Lower lobe of right lung (tissue), 2 donors: ENCODE results near the gene SLC18A2. TPM values are rescaled to one million over a fixed set of nuclear protein-coding genes. Genes with fewer than 3 reads are reported as not detected.
"Not testable (repeated sequence)": the region's sequence is repeated elsewhere in the genome, so short reads cannot be mapped to it uniquely, and the experiment has no call there.

Experiments used
- ATAC-seq, 2 donors: fragments of 200-7000 bp; cut with Tn5 transposase; one replicate each; pipeline ENCODE4 v1.9.1; 2020 to 2022; ENCODE audit warnings: mild to moderate bottlenecking in 2 of 2, moderate library complexity in 2 of 2
- DNase-seq: peaks from one replicate; pipeline ENCODE4 v3.0.0-alpha.2; 2020
- H3K27ac ChIP-seq: fragments of 200-600 bp; one replicate; pipeline ENCODE4 v1.8.0; 2022
- H3K27me3 ChIP-seq: fragments of 200-600 bp; one replicate; pipeline ENCODE4 v1.8.0; 2022; ENCODE audit warnings: low read depth
- H3K36me3 ChIP-seq: fragments of 200-600 bp; one replicate; pipeline ENCODE4 v1.8.0; 2022; ENCODE audit warnings: mild to moderate bottlenecking
- H3K4me1 ChIP-seq: fragments of 200-600 bp; one replicate; pipeline ENCODE4 v1.8.0; 2022
- H3K4me3 ChIP-seq: fragments of 200-600 bp; one replicate; pipeline ENCODE4 v1.8.0; 2022; ENCODE audit warnings: mild to moderate bottlenecking
- H3K9me3 ChIP-seq: fragments of 200-600 bp; one replicate; pipeline ENCODE4 v1.8.0; 2022
- CTCF ChIP-seq: fragments of 200-600 bp; IDR thresholded peaks from one replicate; pipeline ENCODE4 v1.8.0; 2022; ENCODE audit warnings: antibody characterized with exemption, mild to moderate bottlenecking
- intact Hi-C: fragments of 100-400 bp; cut with DNase I; formaldehyde crosslinking; loops from one replicate; pipeline ENCODE4 v1.11.0; 2022
- total RNA-seq: library from RNA; stranded (reverse); fragmentation: NEBNext Ultra II Directional; extraction: Animal tissue kit (Norgen Biotek cat#: 25700); gene quantifications from one replicate; pipeline ENCODE4 v1.2.1, GENCODE V29; 2021
- donor health status: DM: no; HTN: yes; CAD: no; lungs with severe emphysema.

SLC18A2 gene
- total RNA-seq, 1 donor from 2014 or later = 6.3 TPM

- H3K36me3 ChIP-seq = no peaks in the 10 kb centered on the region
- H3K4me1 ChIP-seq = no peaks in the 10 kb centered on the region
- TF ChIP-seq CTCF = no peak
- H3K9me3 ChIP-seq = no peaks in the 10 kb centered on the region
- DNase-seq (no peak), ATAC-seq (no peak)
- no peak overlapping the region for H3K4me3 ChIP-seq
- peaks cover 9% of the 10 kb centered on the region for H3K27me3 ChIP-seq
- intact Hi-C loops = no loop called here
- no peak overlapping the region for H3K27ac ChIP-seq
These were observed 17.1 kb upstream of the SLC18A2 start for GRCh38 chr10:117223693-117224430.

DNA sequence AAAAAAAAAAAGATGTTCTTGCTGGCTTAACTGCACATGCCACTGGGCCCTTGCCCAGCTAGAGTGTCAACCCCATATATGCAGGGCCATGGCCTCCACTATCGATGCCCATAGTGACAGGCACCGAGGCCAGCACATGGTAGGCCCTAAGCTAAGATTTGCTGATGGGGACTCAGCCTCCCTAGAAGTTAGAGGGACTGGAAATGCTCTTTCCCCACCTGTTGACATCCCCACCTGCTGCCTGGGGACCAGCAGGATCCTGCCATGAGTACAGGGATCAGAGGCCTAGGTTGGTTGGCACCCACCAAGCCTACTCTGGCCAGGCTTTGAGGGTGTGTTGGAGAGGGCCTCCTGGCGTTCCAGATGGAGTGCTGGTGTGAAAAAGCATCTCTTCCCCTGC lies 16.0 kb upstream of the SLC18A2 start:
- DNase-seq (no peak), ATAC-seq (no peak)
- TF ChIP-seq CTCF = no peak
- no peak overlapping the region for H3K4me3 ChIP-seq
- intact Hi-C loops = no loop called here
- H3K27ac ChIP-seq = no peak overlapping the region
- H3K4me1 ChIP-seq = no peaks in the 10 kb centered on the region
- H3K9me3 ChIP-seq = no peaks in the 10 kb centered on the region
- H3K27me3 ChIP-seq = peaks cover 17% of the 10 kb centered on the region
- H3K36me3 ChIP-seq = no peaks in the 10 kb centered on the region

DNA sequence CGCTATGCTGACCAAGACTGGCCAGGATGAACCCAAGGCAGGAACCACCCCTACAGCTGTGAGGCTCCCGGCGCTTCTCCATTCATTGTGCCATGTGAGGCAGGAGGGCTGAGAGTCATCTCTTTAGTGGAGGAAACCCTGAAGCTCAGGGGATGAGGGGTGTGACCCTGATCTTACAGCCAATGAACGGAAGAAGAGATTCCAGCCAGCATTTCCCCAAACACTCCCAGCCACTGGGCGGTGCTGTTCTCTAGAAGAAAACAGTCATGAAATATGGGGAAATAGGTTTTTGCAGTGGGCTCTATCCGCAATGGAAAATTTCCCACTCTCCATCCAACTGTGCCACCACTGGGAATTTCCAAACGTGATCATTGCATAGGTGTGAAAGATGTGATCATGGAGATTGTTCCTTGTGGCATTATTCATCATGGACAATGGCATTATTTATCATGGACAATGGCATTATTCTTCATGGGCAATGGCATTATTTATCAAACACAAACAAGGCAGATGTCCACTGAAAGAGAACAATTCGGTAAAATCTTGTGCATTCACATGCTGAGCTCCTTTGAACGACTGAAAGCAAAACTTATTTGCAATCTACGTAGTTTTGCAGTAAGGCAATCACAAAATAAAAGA lies 14.0 kb upstream of the SLC18A2 start:
- Histone ChIP-seq H3K9me3 (no peaks in the 10 kb centered on the region), H3K27me3 (peaks cover 21% of the 10 kb centered on the region), H3K4me3 (no peak overlapping the region), H3K27ac (no peak overlapping the region), H3K4me1 (no peaks in the 10 kb centered on the region), H3K36me3 (no peaks in the 10 kb centered on the region)
- ATAC-seq (peak in 1 of 2 donors; percentile 37), DNase-seq (peak; percentile 55)
- peak; percentile 39 for TF ChIP-seq CTCF
- intact Hi-C loops = no loop called here

DNA sequence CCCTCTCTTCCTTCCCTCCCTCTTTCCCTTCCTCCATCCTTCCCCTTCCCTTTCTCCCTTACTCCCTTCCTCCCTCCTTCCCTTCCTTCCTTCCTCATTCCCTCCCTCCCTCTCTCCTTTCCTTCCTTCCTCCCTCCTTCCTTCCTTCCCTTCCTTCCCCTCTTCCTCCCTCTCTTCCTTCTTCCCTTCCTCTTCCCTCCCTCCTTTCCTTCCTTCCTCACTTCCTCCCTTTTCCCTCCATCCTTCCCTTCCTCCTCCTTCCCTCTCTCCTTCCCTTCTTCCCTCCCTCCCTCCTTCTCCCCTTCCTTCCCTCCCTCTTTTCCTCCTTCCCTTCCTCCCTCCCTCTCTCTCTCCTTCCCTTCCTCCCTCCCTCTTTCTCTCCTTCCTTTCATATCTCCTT lies 12.7 kb upstream of the SLC18A2 start:
- intact Hi-C loops = no loop called here
- TF ChIP-seq CTCF = no peak
- H3K4me1 ChIP-seq = no peaks in the 10 kb centered on the region
- H3K27me3 ChIP-seq = peaks cover 16% of the 10 kb centered on the region
- no peaks in the 10 kb centered on the region for H3K36me3 ChIP-seq
- H3K9me3 ChIP-seq = no peaks in the 10 kb centered on the region
- DNase-seq (no peak), ATAC-seq (no peak)
- H3K27ac ChIP-seq = no peak overlapping the region
- H3K4me3 ChIP-seq = no peak overlapping the region

GRCh38 chr10:117230107-117230506 lies 10.8 kb upstream of the SLC18A2 start:
- intact Hi-C loops, H3K36me3 ChIP-seq, H3K4me1 ChIP-seq, ATAC-seq, H3K4me3 ChIP-seq, H3K9me3 ChIP-seq, DNase-seq, H3K27ac ChIP-seq: not testable (repeated sequence)
- H3K27me3 ChIP-seq = peaks cover 16% of the 10 kb centered on the region

DNA sequence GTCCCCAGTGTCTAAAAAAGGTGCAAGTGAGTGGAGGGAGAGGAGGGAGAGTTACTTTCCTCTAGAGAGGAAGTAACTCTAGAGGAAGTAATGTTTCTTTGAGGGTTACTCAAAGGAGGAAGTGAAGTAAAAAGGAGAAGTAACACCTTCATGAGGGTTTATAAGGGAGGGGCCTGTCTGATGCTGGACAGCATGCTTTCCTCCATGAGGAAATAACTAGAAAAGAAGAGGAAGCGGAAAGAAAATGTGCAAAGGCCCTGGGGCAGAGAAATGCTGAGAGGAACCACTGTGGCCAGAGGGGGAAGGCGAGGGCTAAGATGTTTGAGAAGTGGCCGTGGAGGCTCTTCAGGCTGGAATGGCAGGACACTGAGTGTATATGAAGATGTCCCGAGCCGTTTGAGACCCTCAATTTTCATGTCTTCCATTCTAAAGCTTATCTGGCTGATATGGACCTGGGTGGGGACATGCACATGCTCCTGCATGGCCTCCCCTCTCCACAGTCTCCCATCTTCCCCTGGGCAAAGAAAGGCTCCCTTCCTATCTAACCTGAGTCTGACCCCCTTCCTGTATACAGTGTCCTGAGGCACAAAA lies 3.4 kb upstream of the SLC18A2 start:
- intact Hi-C loops = no loop called here
- Histone ChIP-seq H3K4me3 (no peak overlapping the region), H3K27ac (no peak overlapping the region), H3K27me3 (peaks cover 35% of the 10 kb centered on the region), H3K9me3 (no peaks in the 10 kb centered on the region), H3K4me1 (peaks cover 6% of the 10 kb centered on the region), H3K36me3 (no peaks in the 10 kb centered on the region)
- DNase-seq = no peak
- no peak for TF ChIP-seq CTCF
- peak in 1 of 2 donors; percentile 64 for ATAC-seq
